GM19193 (cell line): Measurements from ENCODE around the gene RREB1.

ENCODE experiments used
- POLR2A ChIP-seq: IDR thresholded peaks from 4 replicates; pipeline ENCODE4 v1.6.1; 2011; ENCODE audit not compliant: insufficient read depth, insufficient read length; ENCODE audit errors: extremely low read depth

Gene RREB1

GRCh38 chr6:7285416-7285815 lies 177.7 kb downstream of the RREB1 start:
- no peak for TF ChIP-seq POLR2A

DNA sequence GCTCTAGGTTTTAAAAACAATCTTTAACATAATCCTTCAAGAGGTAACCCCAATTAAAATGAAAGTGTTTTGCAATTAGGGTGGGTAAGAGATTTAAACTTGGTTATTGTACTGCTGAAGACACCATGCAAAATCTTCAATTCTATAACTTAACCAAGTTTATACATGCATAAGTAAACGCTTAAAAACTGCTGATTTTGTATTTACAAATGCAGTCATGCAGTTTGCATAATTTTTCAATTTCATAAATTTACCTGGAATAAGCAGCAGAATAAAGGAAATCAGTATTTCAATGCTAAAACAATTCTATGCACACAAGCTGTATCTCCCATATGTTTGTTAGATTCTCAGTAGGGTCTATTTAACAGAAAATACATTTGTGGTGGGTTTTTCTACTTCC lies 182.3 kb downstream of the RREB1 start:
- TF ChIP-seq POLR2A: no peak

DNA sequence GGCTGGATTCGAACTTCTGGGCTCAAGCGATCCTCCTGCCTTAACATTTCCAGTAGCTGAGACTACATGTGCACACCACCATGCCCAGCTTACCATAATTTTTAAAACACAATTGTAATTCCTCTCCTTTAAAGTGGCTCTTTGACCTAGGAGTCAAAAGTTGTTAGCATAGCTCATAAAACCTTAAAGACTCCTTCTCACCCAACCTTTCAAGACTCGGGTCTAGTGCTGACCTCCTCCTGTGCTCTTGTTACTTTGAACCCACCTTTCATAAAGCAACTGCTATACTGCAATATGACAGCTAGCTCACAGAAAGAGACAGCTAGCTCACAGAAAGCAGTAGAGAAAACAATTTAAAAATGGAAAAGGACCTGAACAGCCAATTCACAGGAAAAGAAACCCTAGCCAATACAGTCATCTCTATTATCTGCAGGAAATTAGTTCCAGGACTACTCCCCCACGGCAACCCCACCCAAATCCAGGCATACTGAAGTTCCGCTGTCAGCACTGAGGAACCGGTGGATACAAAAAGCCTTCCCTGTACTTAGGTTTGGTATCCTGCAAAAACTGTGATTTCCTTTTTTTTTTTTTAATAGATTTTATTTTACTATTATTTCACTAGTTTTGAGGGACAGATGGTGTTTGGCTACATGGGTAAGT lies 185.0 kb downstream of the RREB1 start:
- TF ChIP-seq POLR2A: no peak

GRCh38 chr6:7295916-7296315 lies 188.2 kb downstream of the RREB1 start:
- TF ChIP-seq POLR2A: no peak

- no peak for TF ChIP-seq POLR2A
Measured at GRCh38 chr6:7296602-7297001, 188.8 kb downstream of the RREB1 start.

- no peak for TF ChIP-seq POLR2A
Measured at GRCh38 chr6:7298113-7298512, 190.4 kb downstream of the RREB1 start.

DNA sequence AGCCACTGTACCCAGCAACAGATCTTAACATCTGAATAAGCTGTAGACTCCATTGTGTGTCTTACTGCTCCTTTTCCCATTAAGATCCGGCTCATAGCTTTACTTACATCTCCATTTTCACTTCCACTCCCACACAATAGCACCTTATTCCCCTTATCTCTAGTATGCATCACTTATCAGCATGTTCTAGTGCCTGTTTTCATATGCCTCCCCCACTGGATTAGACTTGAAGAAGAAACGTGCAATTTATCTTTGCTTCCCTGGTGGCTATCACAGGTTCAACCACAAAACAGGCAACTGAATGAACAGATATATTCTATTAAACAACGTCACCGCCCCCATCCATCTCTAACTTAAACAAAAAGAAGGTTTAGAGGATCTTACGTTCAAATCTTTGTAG lies 193.2 kb downstream of the RREB1 start:
- no peak for TF ChIP-seq POLR2A
